Inflammatory macrophage treated with lipopolysaccharide for 1 hour (primary cell): Measurements from ENCODE around the gene ACAP2.
"Not testable (repeated sequence)": the region's sequence is repeated elsewhere in the genome, so short reads cannot be mapped to it uniquely, and the experiment has no call there.

Experiments
- DNase-seq, 2 donors: peaks; one replicate each; pipeline ENCODE4 v3.0.0-alpha.2; 2020 to 2022

ACAP2 gene

GRCh38 chr3:195442573-195443390, at the start of gene ACAP2:
Gene ACAP2, minus strand, starts transcription at chr3:195443020. Its CDS starts 173 bp downstream, at chr3:195442847.
- DNase-seq: peak; percentile 100

- no peak for DNase-seq
Observed at GRCh38 chr3:195475614-195476013, 32.8 kb upstream of the ACAP2 start.

GRCh38 chr3:195475116-195475515, 32.3 kb upstream of the ACAP2 start:
- DNase-seq: not testable (repeated sequence)

- DNase-seq: no peak
Observed at GRCh38 chr3:195468841-195469240, 26.0 kb upstream of the ACAP2 start.

- DNase-seq: no peak
Observed at GRCh38 chr3:195468391-195468776, 25.6 kb upstream of the ACAP2 start.

GRCh38 chr3:195467641-195468390, 25.0 kb upstream of the ACAP2 start:
- no peak for DNase-seq

- no peak for DNase-seq
Observed at GRCh38 chr3:195466251-195466650, 23.4 kb upstream of the ACAP2 start.

GRCh38 chr3:195462922-195463321, 20.1 kb upstream of the ACAP2 start:
- not testable (repeated sequence) for DNase-seq

- DNase-seq: no peak
Observed at GRCh38 chr3:195462308-195462610, 19.4 kb upstream of the ACAP2 start.

GRCh38 chr3:195461594-195462307, 18.9 kb upstream of the ACAP2 start:
- no peak for DNase-seq

GRCh38 chr3:195460091-195460713, 17.4 kb upstream of the ACAP2 start:
- no peak for DNase-seq

GRCh38 chr3:195458316-195458717, 15.5 kb upstream of the ACAP2 start:
- peak; percentile 43 to 74 for DNase-seq

- no peak for DNase-seq
Observed at GRCh38 chr3:195455789-195456188, 13.0 kb upstream of the ACAP2 start.

- DNase-seq: no peak
Observed at GRCh38 chr3:195453236-195453635, 10.4 kb upstream of the ACAP2 start.

- DNase-seq: no peak
Observed at GRCh38 chr3:195451373-195452015, 8.7 kb upstream of the ACAP2 start.

- peak; percentile 92 to 93 for DNase-seq
Observed at GRCh38 chr3:195450731-195451229, 8.0 kb upstream of the ACAP2 start.

- DNase-seq: peak; percentile 26 to 27
Observed at GRCh38 chr3:195448205-195448875, 5.5 kb upstream of the ACAP2 start.

- no peak for DNase-seq
Observed at GRCh38 chr3:195447201-195447600, 4.4 kb upstream of the ACAP2 start.

- no peak for DNase-seq
Observed at GRCh38 chr3:195446359-195446758, 3.5 kb upstream of the ACAP2 start.

- no peak for DNase-seq
Observed at GRCh38 chr3:195445885-195446284, 3.1 kb upstream of the ACAP2 start.

- no peak for DNase-seq
Observed at GRCh38 chr3:195443391-195443989, 670 bp upstream of the ACAP2 start.
